ENCODE results near the gene USP7. TPM values are rescaled to one million over a fixed set of nuclear protein-coding genes. Genes with fewer than 3 reads are reported as not detected.

USP7 gene
- total and polyA plus RNA-seq, 4 experiments from 2014 or later: 4.8 to 206 (median 106) TPM

DNA sequence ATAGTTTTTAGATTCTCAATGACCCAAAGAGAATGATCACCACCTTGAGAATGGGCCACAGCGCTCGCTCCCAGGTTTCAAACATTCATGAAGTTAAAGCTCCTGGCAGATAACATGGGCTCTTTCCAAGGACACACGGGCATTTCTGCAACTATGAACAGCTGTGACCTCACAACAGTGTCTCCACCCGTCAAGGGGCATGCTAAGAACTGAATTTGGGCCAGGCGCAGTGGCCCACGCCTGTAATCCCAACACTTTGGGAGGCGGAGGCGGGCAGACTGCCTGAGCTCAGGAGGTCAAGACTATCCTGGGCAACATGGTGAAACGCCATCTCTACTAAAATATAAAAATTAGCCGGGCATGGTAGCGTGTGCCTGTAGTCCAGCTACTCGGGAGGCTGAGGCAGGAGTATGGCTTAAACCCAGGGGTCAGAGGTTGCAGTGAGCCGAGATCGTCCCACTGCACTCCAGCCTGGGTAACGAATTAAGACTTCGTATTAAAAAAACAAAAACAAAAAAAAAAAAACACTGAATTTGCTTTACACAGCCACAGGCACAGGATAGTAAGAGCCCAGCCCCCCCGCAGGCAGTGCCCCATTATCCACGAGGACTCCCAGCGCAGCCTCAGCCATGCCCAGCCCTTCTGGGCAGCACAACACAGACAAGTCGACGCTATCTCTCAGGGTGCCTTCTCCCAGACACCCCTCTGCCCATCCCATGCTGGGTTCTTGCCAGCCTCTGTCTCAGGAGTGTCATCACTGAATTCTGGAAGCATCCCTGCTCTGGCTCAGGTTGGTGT is 7.2 kb downstream of the USP7 start:
- H3K27me3 ChIP-seq (ENCODE audit: insufficient read depth, low read length): no peaks in the 10 kb centered on the region
- H3K9me3 Mint-ChIP-seq: peaks cover 0 to 1% (median 0%) of the 10 kb centered on the region in 8 donors
- no peak overlapping the region for H3K4me3 ChIP-seq (ENCODE audit: low read length in 2 of 2)
- POLR2A ChIA-PET (ENCODE audit: partially characterized antibody): interaction anchor here (1.2 kb wide), 1 partner anchor 11 kb away, joined by 3 read pairs; no protein-coding TSS in a partner anchor
- no peaks in the 10 kb centered on the region for H3K27me3 Mint-ChIP-seq
- DNase-seq: no peak
- H3K4me1 Mint-ChIP-seq: peaks cover 68 to 94% (median 82%) of the 10 kb centered on the region in 4 donors
- CTCF ChIA-PET (ENCODE audit: partially characterized antibody): interaction anchor here (0.6 to 1.1 kb wide), 3 partner anchors 9 to 114 kb away, joined by 3 read pairs; no protein-coding TSS in a partner anchor
- peaks cover 0 to 4% of the 10 kb centered on the region in 2 donors for H3K36me3 Mint-ChIP-seq
- no peak overlapping the region for H3K27ac ChIP-seq (ENCODE audit: low read depth, low read length)
- peak overlapping the region in 6 of 8 donors; percentile 36 to 98 (median 75) for H3K4me3 Mint-ChIP-seq
- intact Hi-C loops (cut with micrococcal nuclease): no loop called here
- H3K36me3 ChIP-seq (ENCODE audit: insufficient read depth, low read length): no peaks in the 10 kb centered on the region
- H3K4me1 ChIP-seq (ENCODE audit: insufficient read depth, low read length): peaks cover 95% of the 10 kb centered on the region
- no peaks in the 10 kb centered on the region for H3K9me3 ChIP-seq (ENCODE audit: control insufficient read depth in 1 of 2, low read length in 2 of 2)
- peak overlapping the region in 6 of 7 donors; percentile 13 to 96 (median 31) for H3K27ac Mint-ChIP-seq

DNA sequence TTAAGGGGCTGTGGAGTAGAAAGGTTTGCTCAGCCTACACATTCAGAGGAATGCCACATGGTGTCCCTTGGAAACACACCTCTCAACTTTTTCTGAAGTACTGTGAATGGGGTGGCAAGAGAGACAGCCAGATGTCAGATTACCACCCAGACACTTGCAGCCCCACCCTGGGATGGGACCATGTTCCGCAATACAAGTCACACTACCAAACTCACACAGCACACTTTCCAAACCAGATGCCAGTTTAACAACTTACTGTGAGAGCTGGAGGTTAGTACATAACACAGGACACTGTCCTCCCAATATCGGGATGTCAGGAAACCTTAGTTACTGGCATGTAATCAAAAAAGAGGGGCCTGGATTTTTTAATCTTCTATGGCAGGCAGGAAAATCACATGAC is 7.9 kb downstream of the USP7 start:
- H3K9me3 ChIP-seq (ENCODE audit: control insufficient read depth in 1 of 2, low read length in 2 of 2): no peaks in the 10 kb centered on the region
- no peaks in the 10 kb centered on the region for H3K36me3 ChIP-seq (ENCODE audit: insufficient read depth, low read length)
- peaks cover 68 to 94% (median 83%) of the 10 kb centered on the region in 4 donors for H3K4me1 Mint-ChIP-seq
- H3K9me3 Mint-ChIP-seq: peaks cover 0 to 1% (median 0%) of the 10 kb centered on the region in 8 donors
- intact Hi-C loops (cut with micrococcal nuclease): no loop called here
- no peaks in the 10 kb centered on the region for H3K27me3 Mint-ChIP-seq
- H3K4me3 Mint-ChIP-seq: peak overlapping the region in 5 of 8 donors; percentile 17 to 98 (median 36)
- H3K36me3 Mint-ChIP-seq: peaks cover 0 to 4% of the 10 kb centered on the region in 2 donors
- no peak overlapping the region for H3K4me3 ChIP-seq (ENCODE audit: low read length in 2 of 2)
- H3K27ac ChIP-seq (ENCODE audit: low read depth, low read length): no peak overlapping the region
- peaks cover 95% of the 10 kb centered on the region for H3K4me1 ChIP-seq (ENCODE audit: insufficient read depth, low read length)
- H3K27me3 ChIP-seq (ENCODE audit: insufficient read depth, low read length): no peaks in the 10 kb centered on the region
- no peak for DNase-seq
- peak overlapping the region in 3 of 7 donors; percentile 17 to 96 (median 36) for H3K27ac Mint-ChIP-seq
- CTCF ChIA-PET (ENCODE audit: partially characterized antibody): interaction anchor here (0.6 to 1.9 kb wide), 4 partner anchors 11 to 115 kb away, joined by 3 to 5 read pairs (median 3); no protein-coding TSS in a partner anchor
- POLR2A ChIA-PET (ENCODE audit: partially characterized antibody): interaction anchor here (1.2 kb wide), 1 partner anchor 10 kb away, joined by 3 read pairs; no protein-coding TSS in a partner anchor

DNA sequence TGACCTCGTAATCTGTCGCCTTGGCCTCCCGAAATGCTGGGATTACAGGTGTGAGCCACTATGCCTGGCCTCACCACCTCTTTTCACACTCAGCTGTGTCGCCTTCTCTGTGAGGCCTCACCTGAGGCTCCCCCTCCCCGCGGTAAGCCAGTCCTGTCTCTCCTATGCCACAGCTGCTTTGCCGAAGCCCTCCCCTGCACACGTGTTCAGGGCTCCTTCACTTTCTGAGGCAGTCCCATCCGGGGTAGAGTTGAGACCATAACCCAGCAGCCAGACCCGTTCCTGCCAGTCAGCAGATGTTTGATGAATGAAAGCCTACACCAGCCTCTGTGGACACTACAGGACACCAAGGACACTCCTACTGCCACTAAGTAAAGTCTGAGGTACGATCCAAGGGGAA is 10.6 kb downstream of the USP7 start:
- ChIA-PET CTCF (ENCODE audit: partially characterized antibody) (interaction anchor here (1.2 kb wide), 1 partner anchor 180 kb away, joined by 3 read pairs; no protein-coding TSS in a partner anchor), POLR2A (ENCODE audit: partially characterized antibody) (no interaction called here)
- no peak overlapping the region for H3K27ac ChIP-seq (ENCODE audit: low read depth, low read length)
- no peak for DNase-seq
- Mint-ChIP-seq H3K4me1 (peaks cover 63 to 92% (median 80%) of the 10 kb centered on the region in 4 donors), H3K27me3 (no peaks in the 10 kb centered on the region), H3K36me3 (peaks cover 0 to 4% of the 10 kb centered on the region in 2 donors), H3K9me3 (peaks cover 0 to 1% (median 0%) of the 10 kb centered on the region in 8 donors), H3K4me3 (peak overlapping the region in 6 of 8 donors; percentile 68 to 76 (median 70)), H3K27ac (peak overlapping the region in 6 of 7 donors; percentile 32 to 88 (median 70))
- H3K27me3 ChIP-seq (ENCODE audit: insufficient read depth, low read length): no peaks in the 10 kb centered on the region
- H3K4me3 ChIP-seq (ENCODE audit: low read length in 2 of 2): no peak overlapping the region
- intact Hi-C loops (cut with micrococcal nuclease): no loop called here
- H3K4me1 ChIP-seq (ENCODE audit: insufficient read depth, low read length): peaks cover 95% of the 10 kb centered on the region
- H3K36me3 ChIP-seq (ENCODE audit: insufficient read depth, low read length): no peaks in the 10 kb centered on the region
- H3K9me3 ChIP-seq (ENCODE audit: control insufficient read depth in 1 of 2, low read length in 2 of 2): no peaks in the 10 kb centered on the region

DNA sequence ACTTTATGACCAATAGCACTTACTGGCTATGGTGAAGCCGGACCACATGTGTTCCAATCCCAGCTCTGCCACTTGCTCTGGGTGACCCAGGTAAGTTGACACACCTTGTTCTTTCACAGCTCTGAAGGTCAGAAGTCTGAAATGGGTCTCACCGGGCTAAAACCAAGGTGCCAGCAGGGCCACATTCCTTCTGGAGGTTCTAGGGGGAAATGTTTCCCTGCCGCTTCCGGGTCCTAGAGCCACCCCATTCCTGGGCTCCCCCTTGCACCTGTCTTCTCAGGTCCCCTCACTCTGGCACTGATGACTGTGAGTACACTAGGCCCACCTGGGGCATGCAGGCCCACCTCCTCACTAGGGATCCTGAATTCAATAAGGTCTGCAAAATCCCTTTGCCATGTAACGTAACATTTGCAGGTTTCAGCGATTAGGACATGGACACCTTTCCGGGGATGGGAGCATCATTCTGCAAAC is 11.4 kb downstream of the USP7 start:
- Histone ChIP-seq H3K27ac (ENCODE audit: low read depth, low read length) (no peak overlapping the region), H3K36me3 (ENCODE audit: insufficient read depth, low read length) (no peaks in the 10 kb centered on the region), H3K4me3 (ENCODE audit: low read length in 2 of 2) (no peak overlapping the region), H3K9me3 (ENCODE audit: control insufficient read depth in 1 of 2, low read length in 2 of 2) (no peaks in the 10 kb centered on the region), H3K27me3 (ENCODE audit: insufficient read depth, low read length) (no peaks in the 10 kb centered on the region), H3K4me1 (ENCODE audit: insufficient read depth, low read length) (peaks cover 95% of the 10 kb centered on the region)
- Mint-ChIP-seq H3K4me1 (peaks cover 67 to 92% (median 81%) of the 10 kb centered on the region in 4 donors), H3K36me3 (peaks cover 0 to 4% of the 10 kb centered on the region in 2 donors), H3K27ac (peak overlapping the region in 2 of 7 donors; percentile 57 to 75), H3K4me3 (peak overlapping the region in 7 of 8 donors; percentile 31 to 76 (median 65)), H3K27me3 (no peaks in the 10 kb centered on the region), H3K9me3 (peaks cover 0 to 1% (median 0%) of the 10 kb centered on the region in 8 donors)
- CTCF ChIA-PET (ENCODE audit: partially characterized antibody): interaction anchor here (1.2 to 4.2 kb wide), 2 partner anchors 16 to 181 kb away, joined by 3 to 20 read pairs; no protein-coding TSS in a partner anchor
- intact Hi-C loops (cut with micrococcal nuclease): no loop called here
- POLR2A ChIA-PET (ENCODE audit: partially characterized antibody): no interaction called here
- DNase-seq: no peak

DNA sequence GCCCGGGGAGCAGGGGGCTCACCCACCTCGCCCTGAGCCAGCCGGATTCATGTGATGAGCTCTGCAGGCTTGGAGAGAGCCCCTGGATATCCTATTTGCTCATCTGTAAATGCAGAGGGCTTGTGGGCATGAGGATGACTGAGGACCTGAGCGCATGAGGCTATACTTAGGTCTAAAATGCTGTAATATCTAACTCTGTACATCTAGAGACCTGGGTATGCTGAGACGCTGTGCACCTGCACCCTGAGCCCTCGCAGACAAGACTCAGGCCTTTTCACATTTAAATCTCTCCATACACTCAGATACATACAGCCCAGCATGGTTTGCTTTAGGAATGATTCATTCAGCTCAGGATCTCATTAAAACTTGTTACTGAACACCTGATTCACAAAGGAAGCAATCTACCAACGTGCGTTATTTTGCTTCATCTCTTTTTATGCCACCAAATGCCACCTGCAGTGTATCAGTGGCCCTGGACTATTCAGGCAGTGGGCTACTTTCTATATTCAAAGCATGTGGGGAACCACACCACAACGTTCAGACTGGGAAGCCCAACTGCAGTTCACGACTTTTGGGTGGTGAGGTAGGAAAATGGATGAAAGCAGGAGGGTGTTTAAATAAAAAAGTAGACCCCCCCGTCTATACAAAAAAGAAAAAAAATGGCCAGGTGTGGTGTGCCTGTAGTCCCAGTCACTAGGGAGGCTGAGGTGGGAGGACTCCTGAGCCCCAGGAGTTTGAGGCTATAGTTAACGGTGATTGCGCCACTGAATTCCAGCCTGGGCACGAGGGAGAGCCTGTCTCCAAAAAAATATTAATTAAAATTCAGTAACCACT is 12.0 kb downstream of the USP7 start:
- intact Hi-C loops (cut with micrococcal nuclease): no loop called here
- Histone ChIP-seq H3K4me3 (ENCODE audit: low read length in 2 of 2) (no peak overlapping the region), H3K27me3 (ENCODE audit: insufficient read depth, low read length) (no peaks in the 10 kb centered on the region), H3K27ac (ENCODE audit: low read depth, low read length) (no peak overlapping the region), H3K9me3 (ENCODE audit: control insufficient read depth in 1 of 2, low read length in 2 of 2) (no peaks in the 10 kb centered on the region), H3K36me3 (ENCODE audit: insufficient read depth, low read length) (no peaks in the 10 kb centered on the region), H3K4me1 (ENCODE audit: insufficient read depth, low read length) (peaks cover 95% of the 10 kb centered on the region)
- Mint-ChIP-seq H3K36me3 (peaks cover 0 to 4% of the 10 kb centered on the region in 2 donors), H3K27me3 (no peaks in the 10 kb centered on the region), H3K4me1 (peaks cover 65 to 92% (median 81%) of the 10 kb centered on the region in 4 donors), H3K27ac (peak overlapping the region in 5 of 7 donors; percentile 17 to 75 (median 57)), H3K4me3 (peak overlapping the region; percentile 48 to 76 (median 64)), H3K9me3 (peaks cover 0 to 1% (median 0%) of the 10 kb centered on the region in 8 donors)
- DNase-seq: no peak
- ChIA-PET CTCF (ENCODE audit: partially characterized antibody) (interaction anchor here (1.2 to 4.2 kb wide), 2 partner anchors 15 to 181 kb away, joined by 3 to 20 read pairs; no protein-coding TSS in a partner anchor), POLR2A (ENCODE audit: partially characterized antibody) (interaction anchor here (1.3 to 2.5 kb wide), 2 partner anchors 12 to 140 kb away, joined by 8 read pairs; partner anchors contain the start of genes HAPSTR1 and USP7)

DNA sequence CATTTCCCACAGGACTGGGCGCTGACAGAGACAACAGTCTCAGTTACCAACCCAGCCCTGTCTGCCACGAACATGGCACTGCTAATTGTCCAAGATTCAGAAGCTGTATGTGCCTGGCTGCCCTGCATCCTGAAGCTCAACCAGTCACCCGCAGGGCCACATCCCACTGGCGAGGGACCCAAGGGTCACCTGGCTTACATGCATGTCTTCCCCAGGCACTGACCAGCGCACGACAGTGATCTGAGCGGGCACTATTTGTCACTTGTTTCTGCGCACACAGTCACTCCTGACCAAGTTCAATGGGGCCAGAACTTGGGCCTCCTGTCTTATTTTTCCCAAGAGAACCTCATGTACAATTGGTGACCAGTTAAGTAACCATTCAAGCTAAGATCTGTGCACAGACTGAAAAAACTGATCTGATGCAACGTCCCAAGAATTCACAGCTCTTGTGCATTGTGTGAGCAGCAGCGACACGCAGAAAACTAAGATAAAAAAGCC is 13.1 kb downstream of the USP7 start:
- H3K27ac Mint-ChIP-seq: peak overlapping the region in 1 of 7 donors; percentile 75
- Histone ChIP-seq H3K4me3 (ENCODE audit: low read length in 2 of 2) (no peak overlapping the region), H3K4me1 (ENCODE audit: insufficient read depth, low read length) (peaks cover 95% of the 10 kb centered on the region), H3K9me3 (ENCODE audit: control insufficient read depth in 1 of 2, low read length in 2 of 2) (no peaks in the 10 kb centered on the region), H3K27ac (ENCODE audit: low read depth, low read length) (no peak overlapping the region), H3K27me3 (ENCODE audit: insufficient read depth, low read length) (no peaks in the 10 kb centered on the region), H3K36me3 (ENCODE audit: insufficient read depth, low read length) (no peaks in the 10 kb centered on the region)
- ChIA-PET POLR2A (ENCODE audit: partially characterized antibody) (interaction anchor here (1.3 to 3.6 kb wide), 3 partner anchors 13 to 141 kb away, joined by 8 to 11 read pairs (median 8); partner anchors contain the start of genes HAPSTR1 and USP7), CTCF (ENCODE audit: partially characterized antibody) (interaction anchor here (3.5 to 4.2 kb wide), 2 partner anchors 14 to 58 kb away, joined by 18 to 20 read pairs; no protein-coding TSS in a partner anchor)
- H3K36me3 Mint-ChIP-seq: peaks cover 0 to 4% of the 10 kb centered on the region in 2 donors
- H3K4me1 Mint-ChIP-seq: peaks cover 69 to 92% (median 81%) of the 10 kb centered on the region in 4 donors
- intact Hi-C loops (cut with micrococcal nuclease): no loop called here
- H3K27me3 Mint-ChIP-seq: no peaks in the 10 kb centered on the region
- H3K9me3 Mint-ChIP-seq: peaks cover 0 to 1% (median 0%) of the 10 kb centered on the region in 8 donors
- H3K4me3 Mint-ChIP-seq: peak overlapping the region in 7 of 8 donors; percentile 6 to 76 (median 60)
- DNase-seq: no peak
